Astrocyte (in vitro differentiated cells and primary cell): ENCODE results near the gene CTNNBIP1. TPM values are rescaled to one million over a fixed set of nuclear protein-coding genes. Genes with fewer than 3 reads are reported as not detected.
A peak's percentile ranks its signal among the peaks of the same experiment; 100 is the strongest.

Experiments used
- DNase-seq: peaks from one replicate; pipeline ENCODE4 v3.0.0-alpha.2; 2010; ENCODE audit warnings: low read depth
- FAIRE-seq: peaks from 2 replicates; lab custom pipeline; 2011; peaks lifted over from hg19 to GRCh38; lab: Jason Lieb, UNC
- H2AFZ ChIP-seq: 2 replicates; pipeline ENCODE4 v1.6.0; 2012; ENCODE audit warnings: low read depth, low read length, inconsistent platforms
- H3K27ac ChIP-seq: 2 replicates; pipeline ENCODE4 v1.5.1; 2011; ENCODE audit warnings: low read depth, low read length, inconsistent platforms
- H3K27me3 ChIP-seq: 2 replicates; pipeline ENCODE4 v1.6.0; 2011; ENCODE audit warnings: low read length, inconsistent platforms; ENCODE audit not compliant: insufficient read depth
- H3K36me3 ChIP-seq: 2 replicates; pipeline ENCODE4 v1.5.1; 2011; ENCODE audit warnings: low read length, inconsistent platforms; ENCODE audit not compliant: insufficient read depth
- H3K4me1 ChIP-seq: 2 replicates; pipeline ENCODE4 v1.5.1; 2011; ENCODE audit warnings: low read length, inconsistent platforms; ENCODE audit not compliant: insufficient read depth
- H3K4me2 ChIP-seq: 2 replicates; pipeline ENCODE4 v1.6.0; 2012; ENCODE audit warnings: low read length, inconsistent platforms
- H3K4me3 ChIP-seq: 2 replicates; pipeline ENCODE4 v1.5.1; 2011; ENCODE audit warnings: low read depth, mild to moderate bottlenecking, low read length, inconsistent platforms; ENCODE audit not compliant: insufficient read depth
- H3K79me2 ChIP-seq: 2 replicates; pipeline ENCODE4 v1.6.0; 2012; ENCODE audit warnings: mild to moderate bottlenecking, low read length, inconsistent platforms; ENCODE audit not compliant: insufficient read depth
- H3K9ac ChIP-seq: 2 replicates; pipeline ENCODE4 v1.6.0; 2012; ENCODE audit warnings: mild to moderate bottlenecking, low read length, inconsistent platforms
- H3K9me3 ChIP-seq: 2 replicates; pipeline ENCODE4 v1.5.1; 2012; ENCODE audit warnings: low read depth, mild to moderate bottlenecking, low read length, inconsistent platforms; ENCODE audit not compliant: insufficient read depth
- H4K20me1 ChIP-seq: 2 replicates; pipeline ENCODE4 v1.6.0; 2012; ENCODE audit warnings: low read length, inconsistent platforms; ENCODE audit not compliant: insufficient read depth
- H3K27ac Mint-ChIP-seq: one replicate; pipeline ENCODE4 v1.8.0; 2021; ENCODE audit warnings: mild to moderate bottlenecking, mixed read lengths; ENCODE audit not compliant: unreplicated experiment
- H3K27me3 Mint-ChIP-seq: one replicate; pipeline ENCODE4 v1.8.0; 2021; ENCODE audit warnings: low read depth, mixed read lengths; ENCODE audit not compliant: unreplicated experiment
- H3K36me3 Mint-ChIP-seq: one replicate; pipeline ENCODE4 v1.8.0; 2021; ENCODE audit warnings: low read depth, mixed read lengths; ENCODE audit not compliant: unreplicated experiment
- H3K4me1 Mint-ChIP-seq: one replicate; pipeline ENCODE4 v1.8.0; 2021; ENCODE audit warnings: low read depth, mixed read lengths; ENCODE audit not compliant: unreplicated experiment
- H3K4me3 Mint-ChIP-seq: one replicate; pipeline ENCODE4 v1.8.0; 2021; ENCODE audit warnings: mild to moderate bottlenecking, moderate library complexity, mixed read lengths; ENCODE audit not compliant: unreplicated experiment
- H3K9me3 Mint-ChIP-seq: one replicate; pipeline ENCODE4 v1.8.0; 2021; ENCODE audit warnings: mild to moderate bottlenecking, mixed read lengths; ENCODE audit not compliant: unreplicated experiment
- EZH2 ChIP-seq: IDR thresholded peaks from 2 replicates; pipeline ENCODE4 v1.6.1; 2012; ENCODE audit warnings: mild to moderate bottlenecking, low read length, inconsistent platforms; ENCODE audit not compliant: insufficient read depth
- total RNA-seq: library from RNA; stranded (reverse); gene quantifications from 2 replicates; pipeline ENCODE4 v1.2.1, GENCODE V29; 2021
- TF ChIP-seq, protein P1 (sequence below): IDR thresholded peaks from 2 replicates; pipeline ENCODE4 v1.5.1; 2011; ENCODE audit warnings: low read depth, mild to moderate bottlenecking, inconsistent platforms, low read length, moderate library complexity; ENCODE audit not compliant: insufficient read depth

CTNNBIP1 gene
- total RNA-seq, 1 donor from 2014 or later, result 53.7 TPM

DNA sequence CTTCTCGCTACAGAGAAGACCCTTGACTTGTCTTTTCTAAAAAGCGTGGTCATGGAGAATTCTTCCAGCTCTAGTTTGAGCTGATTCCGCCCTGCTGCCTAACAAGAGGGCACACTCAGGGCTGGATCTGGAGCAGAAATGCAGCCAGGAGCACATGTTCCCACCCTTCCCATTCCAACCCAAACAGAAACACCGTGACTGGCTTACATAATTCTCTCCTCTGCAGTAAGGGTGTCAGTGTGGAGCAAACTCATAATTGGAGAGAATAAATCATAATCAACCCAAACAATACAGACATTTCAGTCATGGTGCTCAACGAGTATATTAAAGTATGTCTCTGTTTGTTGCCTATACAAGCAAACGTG, 34.5 kb downstream of the CTNNBIP1 start:
- Mint-ChIP-seq H3K4me1 (peaks cover 13% of the 10 kb centered on the region), H3K4me3 (peak overlapping the region; percentile 1)

DNA sequence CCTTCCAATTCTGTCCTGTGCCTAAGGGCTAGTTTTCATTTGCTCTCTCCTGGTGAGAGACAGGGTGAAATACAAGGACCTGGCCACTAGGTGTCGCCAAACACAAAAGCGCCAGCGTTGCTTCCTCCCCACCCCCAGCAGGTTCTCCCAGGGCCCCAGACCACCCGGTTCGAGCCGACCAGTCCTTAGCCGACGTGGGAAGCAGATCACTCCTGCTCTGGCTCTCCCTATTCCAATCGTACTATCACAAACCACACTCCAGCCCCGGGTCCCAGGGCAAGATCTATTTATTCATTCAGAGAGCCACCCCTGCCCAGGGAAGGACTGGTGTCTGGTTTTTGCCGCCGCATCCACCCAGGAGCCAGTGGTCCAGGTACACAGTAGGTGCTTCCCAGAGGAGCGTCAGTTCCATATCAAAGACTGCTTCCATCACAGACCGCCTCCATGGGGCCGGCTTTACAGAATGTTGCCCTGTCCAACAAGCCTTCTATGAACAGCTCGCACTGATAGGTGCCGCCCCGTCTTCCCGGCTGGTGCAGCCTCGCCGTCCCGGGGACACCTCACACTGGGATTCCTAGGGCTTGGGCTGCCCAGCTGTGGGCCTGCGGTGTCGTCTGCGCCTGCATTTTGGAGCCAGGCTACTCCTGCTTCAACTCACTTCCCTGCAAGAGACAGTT, 35.0 kb downstream of the CTNNBIP1 start:
- Histone ChIP-seq H3K4me1 (peaks cover 16% of the 10 kb centered on the region), H3K27me3 (no peaks in the 10 kb centered on the region), H3K9ac (peak overlapping the region; percentile 49), H2AFZ (no peak overlapping the region), H3K27ac (no peak overlapping the region), H3K4me2 (peak overlapping the region; percentile 80), H3K36me3 (peaks cover 2% of the 10 kb centered on the region), H3K9me3 (no peaks in the 10 kb centered on the region), H3K4me3 (no peak overlapping the region), H3K79me2 (no peaks in the 10 kb centered on the region), H4K20me1 (peaks cover 24% of the 10 kb centered on the region)
- Mint-ChIP-seq H3K9me3 (no peaks in the 10 kb centered on the region), H3K4me3 (no peak overlapping the region), H3K27ac (peak overlapping the region; percentile 70), H3K4me1 (peaks cover 14% of the 10 kb centered on the region), H3K36me3 (peaks cover 3% of the 10 kb centered on the region), H3K27me3 (no peaks in the 10 kb centered on the region)
- TF ChIP-seq, protein P1, sequence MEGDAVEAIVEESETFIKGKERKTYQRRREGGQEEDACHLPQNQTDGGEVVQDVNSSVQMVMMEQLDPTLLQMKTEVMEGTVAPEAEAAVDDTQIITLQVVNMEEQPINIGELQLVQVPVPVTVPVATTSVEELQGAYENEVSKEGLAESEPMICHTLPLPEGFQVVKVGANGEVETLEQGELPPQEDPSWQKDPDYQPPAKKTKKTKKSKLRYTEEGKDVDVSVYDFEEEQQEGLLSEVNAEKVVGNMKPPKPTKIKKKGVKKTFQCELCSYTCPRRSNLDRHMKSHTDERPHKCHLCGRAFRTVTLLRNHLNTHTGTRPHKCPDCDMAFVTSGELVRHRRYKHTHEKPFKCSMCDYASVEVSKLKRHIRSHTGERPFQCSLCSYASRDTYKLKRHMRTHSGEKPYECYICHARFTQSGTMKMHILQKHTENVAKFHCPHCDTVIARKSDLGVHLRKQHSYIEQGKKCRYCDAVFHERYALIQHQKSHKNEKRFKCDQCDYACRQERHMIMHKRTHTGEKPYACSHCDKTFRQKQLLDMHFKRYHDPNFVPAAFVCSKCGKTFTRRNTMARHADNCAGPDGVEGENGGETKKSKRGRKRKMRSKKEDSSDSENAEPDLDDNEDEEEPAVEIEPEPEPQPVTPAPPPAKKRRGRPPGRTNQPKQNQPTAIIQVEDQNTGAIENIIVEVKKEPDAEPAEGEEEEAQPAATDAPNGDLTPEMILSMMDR, result peak; percentile 94
- TF ChIP-seq EZH2, result no peak
- DNase-seq (peak; percentile 25), FAIRE-seq (no peak)

More for the DNA sequence above, 34.5 kb downstream of the CTNNBIP1 start:
- no peaks in the 10 kb centered on the region for H3K9me3 Mint-ChIP-seq
- H3K27me3 Mint-ChIP-seq, result no peaks in the 10 kb centered on the region
- Histone ChIP-seq H3K4me2 (peak overlapping the region; percentile 80), H4K20me1 (peaks cover 24% of the 10 kb centered on the region), H2AFZ (no peak overlapping the region), H3K4me3 (no peak overlapping the region), H3K27me3 (no peaks in the 10 kb centered on the region), H3K36me3 (no peaks in the 10 kb centered on the region), H3K4me1 (peaks cover 16% of the 10 kb centered on the region), H3K79me2 (no peaks in the 10 kb centered on the region), H3K9me3 (no peaks in the 10 kb centered on the region), H3K9ac (no peak overlapping the region), H3K27ac (no peak overlapping the region)
- H3K27ac Mint-ChIP-seq, result no peak overlapping the region
- DNase-seq (no peak), FAIRE-seq (no peak)
- TF ChIP-seq, protein P1, result no peak
- no peak for TF ChIP-seq EZH2
- peaks cover 3% of the 10 kb centered on the region for H3K36me3 Mint-ChIP-seq

DNA sequence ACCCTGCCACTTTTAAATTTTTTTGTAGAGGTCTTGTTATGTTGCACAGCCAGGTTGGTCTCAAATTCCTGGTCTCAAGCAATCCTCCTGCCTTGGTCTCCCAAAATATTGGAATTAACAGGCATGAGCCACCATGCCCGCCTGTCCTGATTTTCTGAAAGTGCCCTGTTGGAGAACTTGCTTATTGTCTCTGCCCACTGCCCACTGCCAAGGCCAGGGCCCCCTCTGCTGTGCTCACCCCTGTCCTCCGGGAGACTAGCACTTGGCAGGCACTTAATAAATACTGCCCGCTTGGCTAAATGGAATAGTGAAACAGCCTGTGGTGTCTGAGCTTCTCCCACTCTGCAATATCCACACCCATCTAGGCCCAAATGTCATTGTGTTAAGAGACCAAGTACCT, 35.7 kb downstream of the CTNNBIP1 start:
- Histone ChIP-seq H3K4me1 (peaks cover 16% of the 10 kb centered on the region), H3K27ac (no peak overlapping the region), H3K4me2 (no peak overlapping the region), H3K27me3 (no peaks in the 10 kb centered on the region), H2AFZ (no peak overlapping the region), H3K4me3 (no peak overlapping the region), H3K79me2 (no peaks in the 10 kb centered on the region), H4K20me1 (peaks cover 23% of the 10 kb centered on the region), H3K36me3 (peaks cover 2% of the 10 kb centered on the region), H3K9ac (no peak overlapping the region), H3K9me3 (no peaks in the 10 kb centered on the region)
- Mint-ChIP-seq H3K4me1 (peaks cover 14% of the 10 kb centered on the region), H3K27me3 (no peaks in the 10 kb centered on the region), H3K9me3 (no peaks in the 10 kb centered on the region), H3K27ac (no peak overlapping the region), H3K36me3 (peaks cover 1% of the 10 kb centered on the region), H3K4me3 (no peak overlapping the region)
- no peak for FAIRE-seq
- TF ChIP-seq, protein P1, result no peak
- no peak for TF ChIP-seq EZH2
- no peak for DNase-seq
